Osteoblast (primary cell): ENCODE measurements around the gene MTERF1. TPM values are rescaled to one million over a fixed set of nuclear protein-coding genes. Genes with fewer than 3 reads are reported as not detected.

ENCODE experiments used
- DNase-seq: peaks from one replicate; pipeline ENCODE4 v3.0.0; 2011; ENCODE audit warnings: low spot score, mixed read lengths; ENCODE audit not compliant: insufficient read length; ENCODE audit errors: missing footprints
- H2AFZ ChIP-seq: 2 replicates; pipeline ENCODE4 v1.6.0; 2011; ENCODE audit warnings: mild to moderate bottlenecking, low read length
- H3K27ac ChIP-seq: 2 replicates; pipeline ENCODE4 v1.5.1; 2011; ENCODE audit warnings: mild to moderate bottlenecking, low read depth, low read length, moderate library complexity
- H3K27me3 ChIP-seq: 2 replicates; pipeline ENCODE4 v1.6.0; 2012; ENCODE audit warnings: mild to moderate bottlenecking, control low read depth, inconsistent platforms, low read length, moderate library complexity; ENCODE audit not compliant: insufficient read depth
- H3K36me3 ChIP-seq: 2 replicates; pipeline ENCODE4 v1.5.1; 2011; ENCODE audit warnings: mild to moderate bottlenecking, low read length, control low read depth, moderate library complexity; ENCODE audit not compliant: insufficient read depth
- H3K4me1 ChIP-seq: 2 replicates; pipeline ENCODE4 v1.5.1; 2011; ENCODE audit warnings: mild to moderate bottlenecking, low read length, control low read depth, moderate library complexity; ENCODE audit not compliant: insufficient read depth
- H3K4me2 ChIP-seq: 2 replicates; pipeline ENCODE4 v1.6.0; 2011; ENCODE audit warnings: mild to moderate bottlenecking, low read length; ENCODE audit not compliant: insufficient read depth
- H3K4me3 ChIP-seq: fragments of 200-600 bp; sonication (generic); 3 replicates; pipeline ENCODE4 v1.5.1; 2012; ENCODE audit warnings: mild to moderate bottlenecking, low read length, inconsistent platforms; ENCODE audit not compliant: insufficient read depth
- H3K79me2 ChIP-seq: 2 replicates; pipeline ENCODE4 v1.6.0; 2012; ENCODE audit warnings: mild to moderate bottlenecking, low read length, control low read depth, inconsistent platforms; ENCODE audit not compliant: insufficient read depth
- H3K9me3 ChIP-seq: 2 replicates; pipeline ENCODE4 v1.5.1; 2011; ENCODE audit warnings: low read depth, low read length, control low read depth
- H4K20me1 ChIP-seq: 2 replicates; pipeline ENCODE4 v1.6.0; 2012; ENCODE audit warnings: mild to moderate bottlenecking, low read length, control low read depth; ENCODE audit not compliant: insufficient read depth
- CTCF ChIP-seq: IDR thresholded peaks from 2 replicates; pipeline ENCODE4 v1.5.1; 2011; ENCODE audit warnings: mild to moderate bottlenecking, low read depth, low read length, moderate library complexity; ENCODE audit errors: extremely low read depth
- total RNA-seq: library from RNA; depleted of rRNA; stranded (reverse); fragments of >200 nt; gene quantifications from 2 replicates; pipeline ENCODE4 v1.2.3, GENCODE V29; 2012

The MTERF1 gene
- total RNA-seq, 1 donor: 13.0 TPM

- H3K9me3 ChIP-seq: no peaks in the 10 kb centered on the region
- H3K4me3 ChIP-seq: no peak overlapping the region
- TF ChIP-seq CTCF: no peak
These were observed 56.3 kb downstream of the MTERF1 start for GRCh38 chr7:91824201-91824600.

More at GRCh38 chr7:91824201-91824600, 56.3 kb downstream of the MTERF1 start:
- Histone ChIP-seq H3K79me2 (no peaks in the 10 kb centered on the region), H3K4me2 (no peak overlapping the region), H3K27ac (no peak overlapping the region), H3K36me3 (no peaks in the 10 kb centered on the region), H2AFZ (no peak overlapping the region), H3K27me3 (no peaks in the 10 kb centered on the region), H4K20me1 (no peaks in the 10 kb centered on the region), H3K4me1 (no peaks in the 10 kb centered on the region)
- DNase-seq: no peak

Other genes with a start within 250 kb of the MTERF1 start
- 56.5 and 60.7 TPM in 2 replicates for gene AKAP9, start 60.2 kb upstream of the MTERF1 start, total RNA-seq